HepG2 (cell line): ENCODE measurements around the gene CLDN24. TPM values are rescaled to one million over a fixed set of nuclear protein-coding genes. Genes with fewer than 3 reads are reported as not detected.
A peak's percentile ranks its signal among the peaks of the same experiment; 100 is the strongest.

ENCODE experiments used
- ATAC-seq: fragments of 200-7000 bp; cut with Tn5 transposase; 3 replicates; pipeline ENCODE4 v1.9.1; 2020; ENCODE audit warnings: mild to moderate bottlenecking, moderate library complexity
- BruUV-seq: library from RNA; stranded (reverse); fragments of 400-500 nt; replicated peaks from 2 replicates; lab custom pipeline; 2021; lab: Mats Ljungman, UMichigan
- CTCF ChIA-PET: fragments of 300-600 bp; formaldehyde crosslinking; extraction: SDS; loops from one replicate; lab custom pipeline; 2021; ENCODE audit warnings: low total read pairs, inconsistent platforms, low intra/inter-chr PET ratio; lab: Yijun Ruan, JAX
- POLR2A ChIA-PET: fragments of 350-600 bp; sonication (Branson Sonifier 250); formaldehyde crosslinking; loops from one replicate; lab custom pipeline; 2020; ENCODE audit warnings: antibody characterized with exemption, inconsistent platforms; lab: Yijun Ruan, JAX
- DNase-seq: peaks from one replicate; pipeline ENCODE4 v3.0.0-alpha.2; 2015; ENCODE audit warnings: low spot score
- FAIRE-seq: peaks from 3 replicates; lab custom pipeline; 2011; peaks lifted over from hg19 to GRCh38; lab: Jason Lieb, UNC
- H2AFZ ChIP-seq: one replicate; pipeline ENCODE4 v1.6.1; 2011; ENCODE audit warnings: low read length, inconsistent platforms
- H3K27ac ChIP-seq: fragments of 300-600 bp; 3 replicates; pipeline ENCODE4 v1.8.0; 2011; ENCODE audit warnings: mixed run types, mild to moderate bottlenecking, mixed read lengths, low read length, inconsistent platforms; ENCODE audit not compliant: insufficient read depth; ENCODE audit errors: extremely low read length
- H3K27me3 ChIP-seq, 2 experiments: fragments of 200-600 bp in 1 of 2; 2 replicates in 1 of 2; 3 replicates in 1 of 2; pipeline versions ENCODE4 v1.6.0 to v1.8.0; 2011; ENCODE audit warnings: low read length in 2 of 2, mild to moderate bottlenecking in 2 of 2, moderate library complexity in 2 of 2, inconsistent platforms in 1 of 2; ENCODE audit not compliant: insufficient read depth in 2 of 2, control insufficient read depth in 1 of 2
- H3K36me3 ChIP-seq, 2 experiments: fragments of 200-600 bp in 1 of 2; replicated peaks in 1 of 2; 2 replicates in 1 of 2; 3 replicates in 1 of 2; pipeline versions ENCODE4 v1.5.1 to v1.8.0; 2011; ENCODE audit warnings: low read length in 2 of 2, inconsistent platforms in 1 of 2; ENCODE audit not compliant: insufficient read depth in 2 of 2, control insufficient read depth in 1 of 2
- H3K4me1 ChIP-seq: 2 replicates; pipeline ENCODE4 v1.5.1; 2012; ENCODE audit warnings: low read length, inconsistent platforms; ENCODE audit not compliant: insufficient read depth
- H3K4me2 ChIP-seq: 2 replicates; pipeline ENCODE4 v1.6.0; 2011; ENCODE audit warnings: low read depth, low read length, inconsistent platforms
- H3K4me3 ChIP-seq, 3 experiments: fragments of 200-600 bp in 1 of 3; sonication (generic), shearing (Covaris generic) in 1 of 3; replicated peaks in 1 of 3; 2 replicates each; pipeline ENCODE4 v1.5.1; 2011 to 2016; ENCODE audit warnings: low read length in 3 of 3, inconsistent platforms in 2 of 3, low read depth in 2 of 3, mild to moderate bottlenecking in 2 of 3, control low read depth in 1 of 3, mixed read lengths in 1 of 3; ENCODE audit not compliant: insufficient read depth in 1 of 3
- H3K79me2 ChIP-seq: one replicate; pipeline ENCODE4 v1.6.1; 2011; ENCODE audit warnings: low read length, inconsistent platforms; ENCODE audit not compliant: insufficient read depth
- H3K9ac ChIP-seq: 2 replicates; pipeline ENCODE4 v1.6.0; 2011; ENCODE audit warnings: mild to moderate bottlenecking, low read depth, low read length, inconsistent platforms; ENCODE audit not compliant: insufficient read depth
- H3K9me3 ChIP-seq: 2 replicates; pipeline ENCODE4 v1.5.1; 2012; ENCODE audit warnings: mild to moderate bottlenecking, low read length
- H4K20me1 ChIP-seq: 2 replicates; pipeline ENCODE4 v1.6.0; 2011; ENCODE audit warnings: inconsistent platforms, mild to moderate bottlenecking, low read length, moderate library complexity; ENCODE audit not compliant: insufficient read depth
- AHDC1 ChIP-seq: sonication (generic); formaldehyde crosslinking; IDR thresholded peaks from 2 replicates; pipeline ENCODE4 v1.5.1; 2020; ENCODE audit warnings: mild to moderate bottlenecking, missing genetic modification reagents, borderline replicate concordance
- ZNF333 ChIP-seq: sonication (generic); formaldehyde crosslinking; IDR thresholded peaks from 2 replicates; pipeline ENCODE4 v1.4.0; 2020; ENCODE audit warnings: mild to moderate bottlenecking, missing genetic modification reagents, borderline replicate concordance
- ZNF564 ChIP-seq: sonication (generic); formaldehyde crosslinking; IDR thresholded peaks from 2 replicates; pipeline ENCODE4 v1.8.1; 2023; ENCODE audit warnings: mild to moderate bottlenecking, missing genetic modification reagents
- WGBS: methylation state at CpG from one replicate; pipeline ENCODE4 v1.1.6; 2017; ENCODE audit warnings: low lambda C conversion rate; 5-methylcytosine and 5-hydroxymethylcytosine counted together
- in situ Hi-C: cut with HindIII; loops from 2 replicates; pipeline ENCODE4 v1.10.0; 2017; ENCODE audit warnings: low pct_unique_long_range_greater_than_20kb; ENCODE audit not compliant: extremely low pct_ligation_motif_present
- intact Hi-C: fragments of 100-400 bp; cut with micrococcal nuclease; formaldehyde crosslinking; loops from one replicate; pipeline ENCODE4 v1.10.0; 2022; ENCODE audit not compliant: unreplicated experiment
- polyA plus RNA-seq, 8 experiments: library from polyadenylated mRNA; depleted of rRNA in 3 of 8; stranded (reverse) in 7 of 8; unstranded in 1 of 8; fragments of >200 nt; fragmentation: Illumina TruSeq in 4 of 8; extraction: Trizol in 4 of 8; gene quantifications; 2 replicates each; pipeline versions ENCODE4 v1.2.1 to v1.2.3, GENCODE V29; 2011 to 2016; ENCODE audit warnings: low read depth in 4 of 8, missing spikeins in 1 of 8, mixed read lengths in 1 of 8; ENCODE audit not compliant: insufficient read depth in 1 of 8
- total RNA-seq, 5 experiments: library from RNA; depleted of rRNA; stranded (reverse); fragments of >200 nt; fragmentation: Illumina TruSeq; extraction: Trizol; gene quantifications; 2 replicates each; pipeline ENCODE4 v1.2.3, GENCODE V29; 2016; ENCODE audit warnings: low read depth in 1 of 5

The CLDN24 gene
- total and polyA plus RNA-seq, 2 of the 13 experiments (the other 11 are each of a cell fraction or from before 2014, with no cell fraction given) = not detected

- TF ChIP-seq AHDC1 (CRISPR knock-in tag) = no peak
These were observed 7.9 kb upstream of the CLDN24 start (continued) for GRCh38 chr4:183329954-183330742.

- BruUV-seq = no TSS peak
- no peak overlapping the region for H2AFZ ChIP-seq
- no peak for ATAC-seq
- no peaks in the 10 kb centered on the region; a peak in 1 of 5 replicates for H3K27me3 ChIP-seq
- H3K9ac ChIP-seq = no peak overlapping the region
- WGBS = 75% methylated on average over 6 of the region's 6 CpGs
- peaks cover 38% of the 10 kb centered on the region for H3K4me1 ChIP-seq
- no peaks in the 10 kb centered on the region for H3K79me2 ChIP-seq
- H3K36me3 ChIP-seq = no peaks in the 10 kb centered on the region
- ChIA-PET CTCF (no interaction called here), POLR2A (no interaction called here)
- H3K4me2 ChIP-seq = peak overlapping the region; percentile 34; the same call in 1 of the 2 replicates
- FAIRE-seq = no peak
- H3K4me3 ChIP-seq = no peak overlapping the region
- no peaks in the 10 kb centered on the region for H3K9me3 ChIP-seq
- in situ Hi-C loops (no loop called here), intact Hi-C loops (no loop called here)
- DNase-seq = no peak
- no peaks in the 10 kb centered on the region for H4K20me1 ChIP-seq
- no peak overlapping the region for H3K27ac ChIP-seq
- TF ChIP-seq ZNF333 (CRISPR knock-in tag) (no peak), ZNF564 (CRISPR knock-in tag) (peak; percentile 98)
These were observed 7.0 kb upstream of the CLDN24 start for GRCh38 chr4:183329244-183329643.
